ENCODE data around the gene SAMSN1.

GRCh38 chr21:14486869-14487268 lies 59.2 kb downstream of the SAMSN1 start:
- TF ChIP-seq CTCF (IDR thresholded peaks at IDR 0.05; ENCODE audit: low read length) (no peak), EZH2 (IDR thresholded peaks at IDR 0.05; ENCODE audit: borderline replicate concordance, low read length) (no peak)

Data from OCI-LY1 (cell line).